Liver (tissue), 9 donors: ENCODE measurements around the gene TERT. TPM values are rescaled to one million over a fixed set of nuclear protein-coding genes. Genes with fewer than 3 reads are reported as not detected.

ENCODE experiments used
- DNase-seq: peaks from one replicate; pipeline ENCODE4 v3.0.0-alpha.2; 2017; ENCODE audit warnings: low spot score
- H3K27ac ChIP-seq, 2 donors: one replicate each; pipeline ENCODE4 v1.7.0; 2013; ENCODE audit warnings: inconsistent platforms in 2 of 2, low read length in 2 of 2, control low read depth in 1 of 2, low read depth in 1 of 2, mild to moderate bottlenecking in 1 of 2
- H3K27me3 ChIP-seq, 4 donors: one replicate each; pipeline versions ENCODE4 v1.6.1 to v1.7.0; 2013; ENCODE audit warnings: low read length in 3 of 4, inconsistent platforms in 1 of 4, mild to moderate bottlenecking in 1 of 4, moderate library complexity in 1 of 4; ENCODE audit not compliant: control insufficient read depth in 4 of 4, insufficient read depth in 4 of 4
- H3K36me3 ChIP-seq, 4 donors: one replicate each; pipeline versions ENCODE4 v1.6.1 to v1.7.0; 2013; ENCODE audit warnings: low read length in 3 of 4, mild to moderate bottlenecking in 3 of 4, low read depth in 1 of 4, moderate library complexity in 1 of 4; ENCODE audit not compliant: control insufficient read depth in 4 of 4, insufficient read depth in 3 of 4
- H3K4me1 ChIP-seq, 4 donors: one replicate each; pipeline versions ENCODE4 v1.6.1 to v1.7.0; 2013; ENCODE audit warnings: low read length in 3 of 4, mild to moderate bottlenecking in 3 of 4, moderate library complexity in 1 of 4; ENCODE audit not compliant: control insufficient read depth in 4 of 4, insufficient read depth in 4 of 4
- H3K4me3 ChIP-seq, 3 donors: one replicate each; pipeline versions ENCODE4 v1.6.1 to v1.7.0; 2013; ENCODE audit warnings: low read length in 3 of 3, control low read depth in 1 of 3, low read depth in 1 of 3, mild to moderate bottlenecking in 1 of 3
- H3K9ac ChIP-seq, 2 donors: one replicate each; pipeline ENCODE4 v1.7.0; 2013; ENCODE audit warnings: low read length in 2 of 2, mild to moderate bottlenecking in 2 of 2, moderate library complexity in 2 of 2, control low read depth in 1 of 2, low read depth in 1 of 2
- H3K9me3 ChIP-seq, 4 donors: one replicate each; pipeline versions ENCODE4 v1.6.1 to v1.7.0; 2013; ENCODE audit warnings: low read length in 3 of 4; ENCODE audit not compliant: control insufficient read depth in 4 of 4
- ATF3 ChIP-seq: IDR thresholded peaks from 2 replicates; pipeline ENCODE4 v1.6.1; 2016; ENCODE audit warnings: antibody characterized with exemption
- CTCF ChIP-seq: fragments of 150-350 bp; IDR thresholded peaks from 2 replicates; pipeline ENCODE4 v1.5.1; 2017; ENCODE audit warnings: improper control_type of control experiment, low read depth, low read length; ENCODE audit not compliant: missing input control
- FOXA2 ChIP-seq: IDR thresholded peaks from 2 replicates; pipeline ENCODE4 v1.6.1; 2016; ENCODE audit warnings: antibody characterized with exemption
- HNF4A ChIP-seq, 2 donors: conservative IDR thresholded peaks; 2 replicates each; pipeline ENCODE4 v1.6.1; 2016; ENCODE audit warnings: antibody characterized with exemption in 2 of 2, mild to moderate bottlenecking in 2 of 2
- JUND ChIP-seq, 2 donors: IDR thresholded peaks; 2 replicates each; pipeline ENCODE4 v1.6.1; 2016; ENCODE audit warnings: antibody characterized with exemption in 2 of 2
- MAX ChIP-seq: IDR thresholded peaks from 2 replicates; pipeline ENCODE4 v1.6.1; 2016; ENCODE audit warnings: antibody characterized with exemption
- NR2F2 ChIP-seq: IDR thresholded peaks from 2 replicates; pipeline ENCODE4 v1.6.1; 2016; ENCODE audit warnings: antibody characterized with exemption
- RAD21 ChIP-seq, 2 donors: IDR thresholded peaks; 2 replicates each; pipeline ENCODE4 v1.6.1; 2016; ENCODE audit warnings: antibody characterized with exemption in 2 of 2, mild to moderate bottlenecking in 2 of 2
- REST ChIP-seq: IDR thresholded peaks from 2 replicates; pipeline ENCODE4 v1.6.1; 2016; ENCODE audit warnings: antibody characterized with exemption, mild to moderate bottlenecking
- RXRA ChIP-seq, 2 donors: IDR thresholded peaks; 2 replicates each; pipeline ENCODE4 v1.6.1; 2017 to 2018; ENCODE audit warnings: antibody characterized with exemption in 2 of 2, mild to moderate bottlenecking in 1 of 2
- SP1 ChIP-seq: IDR thresholded peaks from 2 replicates; pipeline ENCODE4 v1.6.1; 2018; ENCODE audit warnings: antibody characterized with exemption, mild to moderate bottlenecking
- TAF1 ChIP-seq: conservative IDR thresholded peaks from 2 replicates; pipeline ENCODE4 v1.6.1; 2016; ENCODE audit warnings: antibody characterized with exemption, mild to moderate bottlenecking
- YY1 ChIP-seq: IDR thresholded peaks from 2 replicates; pipeline ENCODE4 v1.6.1; 2016; ENCODE audit warnings: antibody characterized with exemption, mild to moderate bottlenecking
- ZBTB33 ChIP-seq: IDR thresholded peaks from 2 replicates; pipeline ENCODE4 v1.6.1; 2016; ENCODE audit warnings: antibody characterized with exemption
- WGBS: extraction: QIAGEN DNeasy Blood & Tissue Kit; methylation state at CpG from one replicate; pipeline ENCODE4 v1.1.7; 2013; 5-methylcytosine and 5-hydroxymethylcytosine counted together
- polyA plus RNA-seq, 2 donors: library from polyadenylated mRNA; stranded (reverse) in 1 of 2; unstranded in 1 of 2; fragments of 200-250 nt in 1 of 2; fragments of >200 nt in 1 of 2; fragmentation: Nextera tagmentation in 1 of 2; extraction: Ambion mirVana in 1 of 2; gene quantifications; one replicate each; pipeline versions ENCODE4 v1.2.1 to v1.2.3, GENCODE V29; 2013 to 2015
- total RNA-seq, 2 donors: library from RNA; depleted of rRNA; stranded (reverse); fragments of >200 nt; gene quantifications; one replicate each; pipeline ENCODE4 v1.2.3, GENCODE V29; 2014
- donor health status: healthy.
- donor health status: healthy.
- donor health status: healthy.
- donor health status: healthy.
- donor health status: healthy.

The TERT gene
- total and polyA plus RNA-seq, 4 donors = 0.14 TPM; not detected in 3

- no peak for TF ChIP-seq REST
- TF ChIP-seq TAF1 = no peak
- no peak for TF ChIP-seq FOXA2
Observed at GRCh38 chr5:1253456-1254105, 41.3 kb downstream of the TERT start (continued).

GRCh38 chr5:1252681-1253080 lies 42.2 kb downstream of the TERT start:
- H3K9me3 ChIP-seq = no peaks in the 10 kb centered on the region
- H3K4me3 ChIP-seq = no peak overlapping the region
- DNase-seq = no peak
- H3K36me3 ChIP-seq = no peaks in the 10 kb centered on the region
- no peaks in the 10 kb centered on the region for H3K4me1 ChIP-seq
- peaks cover 0 to 3% (median 0%) of the 10 kb centered on the region in 4 donors for H3K27me3 ChIP-seq
- TF ChIP-seq JUND (IDR thresholded peaks at IDR 0.05) (no peak), RXRA (IDR thresholded peaks at IDR 0.05) (no peak), ATF3 (no peak), NR2F2 (no peak), CTCF (no peak)
- H3K9ac ChIP-seq = no peak overlapping the region
- 88% methylated on average over 9 of the region's 9 CpGs for WGBS
- H3K27ac ChIP-seq = no peak overlapping the region

- H3K27ac ChIP-seq = no peak overlapping the region
- H3K9ac ChIP-seq = no peak overlapping the region
- peaks cover 0 to 3% (median 0%) of the 10 kb centered on the region in 4 donors for H3K27me3 ChIP-seq
- H3K4me3 ChIP-seq = no peak overlapping the region
- no peaks in the 10 kb centered on the region for H3K36me3 ChIP-seq
- no peaks in the 10 kb centered on the region for H3K9me3 ChIP-seq
- WGBS = 58% methylated on average over 27 of the region's 27 CpGs
- no peak for DNase-seq
- no peaks in the 10 kb centered on the region for H3K4me1 ChIP-seq
- TF ChIP-seq HNF4A (conservative IDR thresholded peaks at IDR 0.05) = no peak
- TF ChIP-seq TAF1 = no peak
- no peak for TF ChIP-seq ATF3
- no peak for TF ChIP-seq SP1
- TF ChIP-seq YY1 = no peak
- no peak for TF ChIP-seq RAD21 (IDR thresholded peaks at IDR 0.05)
- TF ChIP-seq RXRA (IDR thresholded peaks at IDR 0.05) = no peak
- no peak for TF ChIP-seq ZBTB33
- TF ChIP-seq MAX = no peak
- no peak for TF ChIP-seq NR2F2
- TF ChIP-seq REST = no peak
Observed at GRCh38 chr5:1251678-1252580, 42.9 kb downstream of the TERT start.
